ENCODE results near the gene MAPK11.
A peak's percentile ranks its signal among the peaks of the same experiment; 100 is the strongest.

Gene MAPK11

GRCh38 chr22:50246242-50247175 lies 23.7 kb downstream of the MAPK11 start:
- no peak for DNase-seq

GRCh38 chr22:50245214-50246072 lies 24.7 kb downstream of the MAPK11 start:
- no peak for DNase-seq

DNA sequence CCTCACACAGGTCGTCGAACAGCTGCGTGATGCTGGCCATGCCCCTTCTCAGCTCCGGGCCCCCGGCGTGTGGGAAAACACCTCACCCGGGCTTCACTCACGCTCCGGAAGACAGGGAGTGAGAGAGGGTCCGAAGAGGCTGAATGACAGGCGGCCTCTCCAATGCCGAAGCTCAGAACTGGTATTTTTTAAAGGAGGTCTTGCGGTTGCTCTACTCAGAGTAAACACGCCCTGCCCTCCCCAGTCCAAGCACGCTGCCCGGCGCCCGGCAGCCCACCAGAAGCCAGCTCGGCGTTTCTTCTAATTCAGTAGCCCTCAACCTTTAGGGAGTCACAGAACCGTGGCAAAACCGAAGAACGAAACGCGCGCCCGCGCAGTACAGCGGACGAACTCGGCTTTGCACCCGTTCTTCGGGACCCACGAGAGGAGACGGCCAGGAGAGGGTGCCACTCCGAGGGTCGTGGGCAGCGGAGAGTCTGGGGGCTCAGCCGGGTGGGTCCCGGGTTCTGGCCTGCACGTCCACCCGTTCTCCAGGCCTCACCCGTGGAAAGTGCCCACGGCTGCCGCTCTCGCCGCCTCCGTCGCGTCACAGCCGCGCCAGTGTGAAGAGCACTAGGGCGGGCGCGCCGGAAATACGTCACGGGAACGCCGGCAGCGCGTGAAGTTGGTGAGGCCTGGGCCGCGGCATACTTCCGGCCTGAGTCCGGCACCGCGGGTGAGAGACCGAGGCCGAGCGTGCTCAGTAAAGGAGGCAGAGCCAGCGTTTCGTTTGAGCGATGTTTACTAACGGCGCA lies 25.6 kb downstream of the MAPK11 start, which contains the start of gene TUBGCP6:
TUBGCP6 (minus strand) TSS at position 604 of the 794 bp plus-strand sequence; CDS start at position 40, 564 bp downstream.
- peak; percentile 28 for DNase-seq

- no peak for DNase-seq
Observed at GRCh38 chr22:50243685-50244419, 26.3 kb downstream of the MAPK11 start.

GRCh38 chr22:50242406-50242949 lies 27.7 kb downstream of the MAPK11 start:
- DNase-seq: no peak

DNA sequence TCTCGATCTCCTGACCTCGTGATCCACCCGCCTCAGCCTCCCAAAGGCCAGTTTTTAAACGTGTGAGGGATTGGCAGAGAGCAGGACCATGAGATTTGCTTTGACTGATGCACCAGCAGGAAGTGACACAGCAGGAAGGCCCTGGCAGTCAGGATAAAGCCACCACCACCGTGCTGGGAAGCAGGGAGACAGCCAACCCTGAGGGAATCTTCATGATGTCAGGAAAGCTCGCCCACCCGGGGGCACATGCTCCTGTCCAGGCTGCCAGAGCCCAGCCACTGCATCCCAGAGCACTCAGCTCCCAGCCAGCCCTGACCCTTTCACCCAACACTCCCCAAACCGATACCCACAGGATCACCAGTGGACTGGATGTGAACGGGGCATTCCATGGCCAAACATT lies 31.4 kb downstream of the MAPK11 start:
- DNase-seq: no peak

- DNase-seq: no peak
Observed at GRCh38 chr22:50236731-50237409, 33.3 kb downstream of the MAPK11 start.

GRCh38 chr22:50233223-50233622 lies 37.0 kb downstream of the MAPK11 start:
- no peak for DNase-seq

DNA sequence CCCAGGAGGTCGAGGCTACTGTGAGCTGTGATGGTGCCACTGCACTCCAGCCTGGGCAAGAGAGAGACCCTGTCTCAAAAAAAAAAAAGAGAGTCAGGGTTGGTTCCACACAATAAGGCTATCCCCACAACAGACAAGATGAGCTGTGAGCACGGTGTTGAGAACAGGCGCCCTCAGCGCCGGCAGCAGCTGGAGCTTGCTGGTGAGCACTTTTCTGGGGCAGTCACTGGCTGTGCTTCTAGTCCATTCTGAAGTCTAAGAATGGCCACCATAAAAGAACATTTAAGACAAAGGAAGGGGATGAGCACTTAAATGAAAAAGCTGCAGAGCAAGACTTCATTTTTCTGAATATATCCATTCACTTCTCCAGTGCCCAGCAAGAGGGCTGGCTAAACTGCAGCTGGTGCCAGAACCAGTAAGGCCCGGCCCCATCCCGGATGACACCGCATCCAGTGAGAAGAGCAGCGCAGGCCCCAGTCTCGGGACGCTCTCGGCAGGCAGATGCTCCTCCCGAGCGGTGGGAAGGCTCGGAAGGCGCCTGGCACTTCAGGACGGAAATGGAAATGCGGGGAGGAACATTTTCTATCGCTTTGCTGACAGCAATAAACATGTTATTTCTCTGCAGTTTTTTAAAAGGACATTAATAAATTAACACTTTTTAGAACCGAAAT lies 37.6 kb downstream of the MAPK11 start:
- DNase-seq: no peak

DNA sequence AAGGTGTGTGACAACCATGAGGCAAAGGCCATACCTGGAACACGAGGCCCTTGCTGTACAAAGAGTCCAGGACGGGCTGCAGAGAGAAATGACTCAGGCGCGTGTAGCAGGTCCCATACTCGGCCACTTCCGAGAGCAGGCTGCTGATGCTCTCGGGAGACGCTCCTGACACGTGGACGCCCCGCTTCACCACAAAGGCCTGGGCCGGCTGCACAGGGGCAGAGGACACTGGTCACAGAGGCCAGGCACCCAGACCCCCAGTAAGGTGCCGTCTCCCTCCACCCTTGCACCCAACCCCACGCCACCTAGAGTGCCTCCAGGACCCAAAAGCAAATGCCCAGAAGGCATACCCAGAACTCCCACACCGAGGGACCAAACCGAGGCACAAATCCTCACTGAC lies 40.8 kb downstream of the MAPK11 start:
- DNase-seq: no peak

- no peak for DNase-seq
Observed at GRCh38 chr22:50228366-50228765, 41.8 kb downstream of the MAPK11 start.

DNA sequence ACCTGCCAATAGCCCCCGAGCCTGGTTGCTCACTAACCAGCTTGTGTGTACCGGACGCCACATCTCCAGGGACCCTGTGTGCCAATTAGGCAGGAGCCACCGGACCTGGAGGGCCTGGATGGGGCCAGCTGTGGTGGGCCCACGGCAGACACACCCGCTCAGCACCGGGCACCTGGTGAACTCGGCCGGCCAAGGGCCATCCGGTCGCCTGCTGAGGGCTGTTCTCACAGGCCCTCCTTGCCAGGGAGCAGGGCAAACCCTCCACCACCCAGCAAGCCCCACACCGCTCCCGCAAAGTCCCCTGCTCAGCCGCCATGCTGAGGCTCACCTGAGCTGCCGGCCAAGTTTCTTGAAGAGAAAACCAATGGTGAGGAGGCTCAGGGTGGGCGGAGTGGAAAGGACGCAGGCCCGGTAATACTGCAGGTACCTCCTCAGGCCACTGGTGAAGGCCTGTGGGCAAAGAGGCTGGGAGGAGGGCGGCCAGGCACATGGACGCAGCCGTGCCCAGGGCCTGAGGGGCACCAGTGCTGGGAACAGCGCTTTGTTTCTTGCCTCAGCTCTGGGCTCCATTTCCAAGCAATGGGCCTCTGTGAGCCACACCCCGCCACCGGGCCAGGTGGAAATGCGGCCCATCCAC lies 42.5 kb downstream of the MAPK11 start:
- DNase-seq: no peak

GRCh38 chr22:50226875-50227165 lies 43.4 kb downstream of the MAPK11 start:
- DNase-seq: no peak

DNA sequence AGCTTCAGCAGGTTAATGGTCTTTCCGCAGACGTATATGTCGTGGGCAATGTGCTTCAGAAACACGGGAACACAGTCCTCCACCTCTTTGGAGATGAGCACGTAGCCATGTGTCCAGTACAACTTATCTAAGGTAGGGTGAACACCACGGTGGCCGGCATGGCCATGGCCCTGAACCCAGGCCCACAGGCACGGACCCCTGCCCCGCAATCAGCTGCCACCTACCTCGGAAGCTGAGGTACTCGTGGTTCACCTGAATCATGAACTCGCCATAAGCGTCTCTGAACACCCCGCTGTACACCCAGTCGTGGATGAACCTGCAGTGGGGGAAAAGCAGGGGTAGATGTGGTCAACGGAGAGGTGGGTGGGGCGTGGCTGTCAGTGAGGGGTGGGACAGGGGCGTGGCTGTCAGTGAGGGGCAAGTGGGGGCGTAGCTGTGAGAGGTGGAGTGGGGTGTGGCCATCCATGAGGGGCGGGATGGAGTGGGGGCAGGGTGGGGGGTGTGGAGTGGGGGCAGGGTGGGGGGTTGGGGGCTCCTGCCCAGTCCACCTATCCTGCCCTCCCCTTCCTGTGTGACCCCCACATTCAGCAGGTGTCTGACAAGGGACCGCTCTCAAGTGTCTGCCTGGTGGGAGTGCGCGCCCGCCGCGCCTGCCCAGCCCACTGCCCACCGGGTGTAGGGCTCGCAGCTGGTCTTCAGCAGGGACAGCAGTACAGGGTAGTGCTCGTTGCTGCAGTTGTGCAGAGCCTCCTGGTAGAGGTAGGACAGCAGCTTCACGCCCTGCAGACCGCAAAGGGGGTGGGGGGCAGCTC lies 43.9 kb downstream of the MAPK11 start:
- no peak for DNase-seq

- DNase-seq: no peak
Observed at GRCh38 chr22:50225200-50225969, 44.8 kb downstream of the MAPK11 start.

GRCh38 chr22:50224071-50224470 lies 46.1 kb downstream of the MAPK11 start:
- no peak for DNase-seq

- DNase-seq: no peak
Observed at GRCh38 chr22:50222508-50222907, 47.7 kb downstream of the MAPK11 start.
